Measurements from ENCODE around the gene INSC.
"Not testable (repeated sequence)": the region's sequence is repeated elsewhere in the genome, so short reads cannot be mapped to it uniquely, and the experiment has no call there.

The INSC gene, protein sequence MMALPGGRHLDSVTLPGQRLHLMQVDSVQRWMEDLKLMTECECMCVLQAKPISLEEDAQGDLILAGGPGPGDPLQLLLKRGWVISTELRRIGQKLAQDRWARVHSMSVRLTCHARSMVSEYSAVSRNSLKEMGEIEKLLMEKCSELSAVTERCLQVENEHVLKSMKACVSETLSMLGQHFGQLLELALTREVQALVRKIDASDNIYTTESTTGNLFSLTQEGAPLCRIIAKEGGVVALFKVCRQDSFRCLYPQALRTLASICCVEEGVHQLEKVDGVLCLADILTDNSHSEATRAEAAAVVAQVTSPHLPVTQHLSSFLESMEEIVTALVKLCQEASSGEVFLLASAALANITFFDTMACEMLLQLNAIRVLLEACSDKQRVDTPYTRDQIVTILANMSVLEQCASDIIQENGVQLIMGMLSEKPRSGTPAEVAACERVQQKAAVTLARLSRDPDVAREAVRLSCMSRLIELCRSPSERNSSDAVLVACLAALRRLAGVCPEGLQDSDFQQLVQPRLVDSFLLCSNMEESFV

DNA sequence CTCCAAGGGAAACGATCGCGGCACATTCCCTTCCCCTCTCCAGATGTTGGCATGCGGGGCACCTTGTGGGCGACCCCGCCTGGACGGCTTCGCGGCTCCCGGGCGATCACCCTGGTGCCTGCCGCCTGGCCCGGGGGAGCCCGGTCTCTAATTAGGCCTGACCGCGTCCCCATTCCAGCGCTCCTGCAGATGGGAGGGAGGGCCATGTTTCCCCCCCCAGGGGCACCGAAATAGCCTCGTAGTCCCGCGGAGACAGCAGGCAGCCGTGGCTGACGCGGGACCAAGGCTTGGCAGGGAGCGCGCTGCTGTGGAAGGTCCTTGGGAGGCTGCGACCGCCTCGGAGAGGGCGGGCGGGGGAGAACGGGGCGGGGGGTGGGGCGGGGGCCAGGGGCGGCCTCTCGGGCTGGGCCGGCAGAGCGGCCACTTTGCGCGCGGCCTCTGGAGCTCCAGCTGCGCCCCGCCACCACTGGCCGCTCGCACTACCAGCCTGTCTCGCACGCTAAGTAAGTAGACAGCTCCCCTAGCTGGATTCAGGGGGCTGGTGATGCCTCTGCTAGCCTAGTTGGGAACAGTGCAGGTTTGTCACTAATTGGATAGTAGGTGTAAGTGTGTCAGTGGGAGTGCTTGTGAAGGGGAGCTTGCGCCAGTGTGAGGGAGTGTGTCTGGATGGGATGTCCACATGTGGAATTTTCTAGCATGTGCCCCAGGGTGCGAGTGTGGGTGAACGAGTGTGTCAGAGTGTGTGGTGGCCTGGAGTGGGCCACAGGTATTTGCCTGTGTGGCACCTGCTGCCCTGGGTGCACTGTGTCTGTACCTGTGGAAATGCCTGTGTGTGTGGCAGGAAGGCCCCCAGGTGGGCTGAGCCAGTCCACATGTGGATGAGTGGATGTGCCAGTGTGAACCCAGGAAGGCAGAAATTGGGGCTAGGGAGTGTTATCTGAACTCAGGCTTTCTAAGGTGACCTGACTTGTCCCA lies at the start of gene INSC:
TSS of gene INSC (plus strand) at position 423 of the 975 bp plus-strand sequence. CDS start 34,252 bp downstream, outside the sequence.
- DNase-seq (ENCODE audit: low spot score) = no peak

DNA sequence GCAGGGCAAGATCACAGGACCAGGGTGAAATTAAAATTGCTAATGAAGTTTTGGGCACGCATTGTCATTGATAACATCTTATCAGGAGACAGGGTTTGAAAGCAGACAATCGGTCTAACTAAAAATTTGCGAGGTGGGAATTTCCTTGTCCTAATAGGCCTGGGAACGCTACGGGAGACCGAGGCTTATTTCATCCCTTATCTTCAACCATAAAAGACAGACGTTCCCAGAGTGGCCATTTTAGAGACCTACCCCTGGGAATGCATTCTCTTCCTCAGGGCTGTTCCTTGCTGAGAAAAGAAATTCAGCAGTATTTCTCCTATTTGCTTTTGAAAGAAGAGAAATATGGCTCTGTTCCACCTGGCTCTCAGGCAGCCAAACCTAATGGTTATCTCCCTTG lies 45.0 kb upstream of the INSC start:
- not testable (repeated sequence) for DNase-seq (ENCODE audit: low spot score)

DNA sequence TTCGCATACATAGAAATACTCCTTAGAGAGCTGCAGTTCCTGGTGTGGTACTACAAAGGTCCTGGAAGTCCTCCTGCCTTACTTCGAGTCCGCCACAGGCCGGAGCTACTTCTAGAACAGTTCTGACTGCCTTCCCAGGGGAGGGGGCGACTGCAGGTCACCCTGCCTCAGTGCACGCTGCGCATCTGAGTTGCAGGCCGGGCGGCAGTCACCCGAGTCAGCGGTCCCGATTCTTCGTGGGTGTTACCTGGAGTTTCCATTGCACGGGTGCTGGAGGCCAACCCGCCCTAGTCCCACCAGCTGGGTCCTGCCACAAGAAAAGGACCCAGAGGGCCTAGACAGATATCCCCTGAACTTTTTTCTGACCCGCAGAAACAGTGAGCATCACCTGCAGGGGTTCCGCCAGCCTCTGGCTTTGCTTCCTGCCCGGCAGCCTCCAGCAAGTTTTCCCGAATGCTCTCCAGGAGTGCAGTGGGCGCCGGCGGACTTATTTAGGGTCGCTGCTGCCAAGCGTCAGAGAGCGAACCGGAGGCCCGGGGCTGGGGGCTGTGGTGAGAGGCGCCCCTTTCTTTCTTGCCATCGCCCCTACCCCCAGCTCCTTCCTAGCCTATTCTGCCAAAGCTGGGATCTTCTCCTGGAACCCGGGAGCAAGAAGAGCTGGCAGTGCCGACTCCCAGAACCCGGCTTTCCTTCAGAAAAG lies 43.0 kb upstream of the INSC start:
- no peak for DNase-seq (ENCODE audit: low spot score)

DNA sequence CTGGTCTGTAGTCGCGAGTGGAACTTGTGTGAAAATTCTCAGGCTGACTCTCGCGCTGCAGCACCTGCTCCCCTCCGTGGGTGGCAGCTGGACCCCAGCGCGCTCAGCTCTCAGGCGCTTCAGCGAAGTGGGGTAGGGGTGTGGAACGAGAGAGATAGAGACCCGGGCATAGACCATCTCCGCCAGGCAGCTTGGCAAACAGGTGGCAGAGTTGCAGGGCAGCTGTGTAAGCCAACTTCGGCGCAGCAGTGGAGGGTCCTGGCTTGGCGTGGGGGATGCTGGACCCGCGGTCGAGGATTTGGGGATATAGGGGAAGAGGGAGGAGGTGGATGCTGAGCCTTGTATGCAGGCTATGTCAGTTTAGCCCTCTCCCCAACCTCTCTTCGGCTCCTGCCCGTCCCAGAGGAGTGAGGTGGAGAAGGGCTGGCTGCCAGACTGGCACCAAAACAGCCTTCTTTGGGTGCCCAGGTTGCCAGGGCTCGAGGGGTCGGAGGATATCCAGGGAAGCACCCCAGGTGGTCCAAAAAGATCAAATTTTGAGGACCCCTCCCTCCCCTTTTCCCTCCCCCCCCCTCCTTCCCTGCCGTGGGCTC lies 42.1 kb upstream of the INSC start:
- no peak for DNase-seq (ENCODE audit: low spot score)

DNA sequence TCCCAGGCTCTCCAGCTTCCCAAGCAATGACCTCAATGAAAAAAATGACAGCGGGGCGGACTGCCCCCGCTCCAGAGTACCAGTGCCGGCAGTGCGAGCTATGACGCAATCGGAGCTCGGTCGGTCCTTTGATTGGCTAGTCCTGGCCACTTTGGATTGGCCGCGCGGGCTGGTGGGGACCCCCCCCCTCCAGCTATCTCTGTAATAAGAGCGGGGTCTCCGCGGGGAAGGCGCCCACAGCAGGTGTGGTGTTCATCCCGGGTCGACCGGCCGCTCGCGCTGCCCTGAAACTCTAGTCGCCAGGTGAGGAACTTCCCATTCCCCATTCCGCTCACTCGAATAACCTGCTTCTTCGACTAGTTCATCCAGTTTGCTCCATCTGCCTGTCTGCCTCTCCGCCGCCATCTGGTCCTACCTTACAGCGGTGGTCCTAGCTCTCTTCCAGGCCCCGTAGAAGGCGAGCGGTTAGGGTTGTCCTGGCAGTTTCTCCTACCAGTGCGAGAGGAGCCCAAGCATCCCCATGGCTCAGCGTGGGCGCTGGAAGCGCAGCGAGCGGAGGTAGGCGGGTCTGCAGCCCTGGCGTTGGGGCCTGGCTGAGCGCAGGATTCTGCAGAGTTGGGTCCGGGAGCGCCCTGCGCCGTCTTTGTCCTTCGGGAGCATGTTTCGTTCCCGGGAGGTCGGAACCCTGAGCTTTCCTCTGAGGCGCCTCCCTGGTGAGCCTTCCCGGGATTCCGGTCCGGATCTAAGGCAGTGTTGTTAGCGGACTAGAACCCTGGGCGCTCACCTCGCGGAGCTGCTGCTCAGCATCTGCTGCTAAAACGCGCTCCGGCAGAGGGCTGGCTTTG lies 41.1 kb upstream of the INSC start, which contains the start of gene CALCB:
TSS of gene CALCB (plus strand) at position 233 of the 845 bp plus-strand sequence. CDS start 1,126 bp downstream, outside the sequence.
- DNase-seq (ENCODE audit: low spot score) = no peak

DNA sequence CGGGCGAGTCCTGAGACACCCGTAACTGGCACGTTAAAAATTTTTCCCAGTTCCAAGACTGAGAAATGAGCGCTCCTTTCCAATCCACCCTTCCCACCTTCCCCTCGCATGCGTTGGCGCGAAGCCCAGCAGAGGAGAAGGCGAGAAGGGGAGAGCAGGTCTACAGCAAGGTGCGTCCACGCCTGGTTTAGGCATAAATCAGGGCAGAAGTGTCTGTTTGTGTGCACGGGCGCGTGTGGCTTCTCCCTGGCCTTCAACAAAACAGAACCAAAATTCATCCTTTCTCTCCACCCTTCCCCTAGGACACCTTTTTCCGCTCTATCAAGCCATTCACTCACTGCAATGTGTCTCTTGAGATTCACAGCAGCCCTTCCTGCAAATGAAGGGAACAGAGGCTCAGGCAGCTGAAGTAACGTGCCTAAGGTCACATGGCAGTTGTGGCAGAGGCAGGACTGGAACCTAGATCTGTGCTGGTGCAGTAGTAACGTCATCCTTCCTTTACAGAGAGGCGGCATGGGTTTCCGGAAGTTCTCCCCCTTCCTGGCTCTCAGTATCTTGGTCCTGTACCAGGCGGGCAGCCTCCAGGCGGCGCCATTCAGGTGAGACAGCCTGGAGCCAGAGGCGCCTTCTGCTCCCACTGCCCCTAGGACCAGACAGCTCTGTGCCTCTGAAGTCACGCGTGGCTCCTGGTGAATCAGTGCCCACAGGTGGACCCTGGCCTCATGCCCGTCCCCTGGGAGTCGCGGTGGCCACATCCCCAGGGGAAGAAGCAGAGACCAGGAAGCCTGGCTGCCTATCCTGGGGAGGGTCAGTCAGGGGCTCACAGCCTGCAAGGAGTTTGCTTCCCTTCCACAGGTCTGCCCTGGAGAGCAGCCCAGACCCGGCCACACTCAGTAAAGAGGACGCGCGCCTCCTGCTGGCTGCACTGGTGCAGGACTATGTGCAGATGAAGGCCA lies 40.2 kb upstream of the INSC start:
- DNase-seq (ENCODE audit: low spot score) = peak; percentile 77

DNA sequence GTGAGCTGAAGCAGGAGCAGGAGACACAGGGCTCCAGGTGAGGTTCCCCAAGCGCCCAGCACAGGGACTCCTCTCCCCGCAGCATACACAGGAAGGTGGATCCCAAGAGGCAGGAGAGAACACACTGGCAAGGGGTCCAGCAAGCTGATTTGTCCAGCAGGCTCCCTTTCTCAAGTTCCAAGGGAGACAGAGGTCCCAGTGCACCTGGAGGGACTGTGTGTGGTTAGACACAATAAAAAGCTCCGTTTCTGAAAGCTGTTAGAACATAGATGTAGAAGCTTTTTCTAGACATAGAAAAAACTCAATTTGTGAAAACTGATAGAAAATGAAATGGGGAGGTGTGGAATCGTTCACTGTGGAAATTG lies 39.6 kb upstream of the INSC start:
- DNase-seq (ENCODE audit: low spot score) = no peak

DNA sequence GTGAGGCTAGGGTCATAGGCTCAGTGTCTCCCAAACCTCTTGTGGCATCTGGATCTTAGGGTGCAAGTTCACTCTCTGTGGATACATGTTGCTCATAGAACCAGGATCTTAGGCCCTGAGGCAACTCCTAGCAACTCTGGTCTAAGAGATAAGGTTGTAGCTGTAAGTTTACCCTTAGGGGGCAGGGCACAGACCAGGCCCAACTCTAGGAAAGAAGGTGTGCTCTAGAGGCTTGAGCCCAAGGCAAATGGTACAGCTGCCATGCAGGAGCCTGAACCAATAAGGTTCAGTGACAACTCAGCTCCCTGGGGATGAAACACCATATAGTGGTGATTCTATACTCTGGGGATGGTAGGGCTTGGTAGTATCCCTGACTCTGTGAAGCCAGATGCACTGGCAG lies 23.5 kb upstream of the INSC start:
- DNase-seq (ENCODE audit: low spot score) = no peak

DNA sequence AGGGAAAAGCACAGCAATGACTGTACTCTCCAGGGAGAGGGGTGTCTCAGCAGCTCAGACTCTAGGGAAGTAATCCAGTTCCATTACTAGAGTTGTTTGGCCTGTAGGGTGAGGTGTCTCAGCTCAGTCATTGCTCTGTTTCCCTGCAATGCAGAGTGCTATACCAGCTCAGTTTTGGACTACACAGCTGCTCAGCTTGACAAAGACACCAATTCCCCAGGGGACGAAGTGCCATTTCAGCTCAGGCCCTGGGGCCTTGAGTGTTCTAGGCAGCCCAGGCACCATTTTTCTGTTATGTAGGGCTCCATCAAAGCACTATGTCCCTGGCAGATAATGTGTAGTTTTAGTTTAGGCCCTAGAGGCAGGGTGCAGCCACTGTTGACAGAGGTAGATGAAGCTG lies 23.1 kb upstream of the INSC start:
- DNase-seq (ENCODE audit: low spot score) = no peak

DNA sequence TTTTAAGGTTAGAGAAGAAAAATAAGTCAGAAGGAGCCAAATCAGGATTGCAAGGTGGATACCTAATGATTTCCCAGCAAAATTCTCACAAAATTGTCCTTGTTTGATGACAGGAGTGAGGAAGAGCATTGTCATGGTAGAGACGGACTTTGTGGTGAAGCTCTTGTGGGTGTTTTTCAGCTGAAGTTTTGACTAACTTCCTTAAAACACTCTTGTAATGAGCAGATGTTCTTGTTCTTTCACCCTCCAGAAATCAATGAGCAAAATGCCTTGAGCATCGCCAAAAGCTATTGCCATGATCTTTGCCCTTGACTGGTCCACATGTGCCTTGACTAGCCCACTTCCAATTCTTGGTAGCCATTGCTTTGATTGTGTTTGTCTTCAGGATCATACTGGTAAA lies 21.3 kb upstream of the INSC start:
- DNase-seq (ENCODE audit: low spot score) = no peak

DNA sequence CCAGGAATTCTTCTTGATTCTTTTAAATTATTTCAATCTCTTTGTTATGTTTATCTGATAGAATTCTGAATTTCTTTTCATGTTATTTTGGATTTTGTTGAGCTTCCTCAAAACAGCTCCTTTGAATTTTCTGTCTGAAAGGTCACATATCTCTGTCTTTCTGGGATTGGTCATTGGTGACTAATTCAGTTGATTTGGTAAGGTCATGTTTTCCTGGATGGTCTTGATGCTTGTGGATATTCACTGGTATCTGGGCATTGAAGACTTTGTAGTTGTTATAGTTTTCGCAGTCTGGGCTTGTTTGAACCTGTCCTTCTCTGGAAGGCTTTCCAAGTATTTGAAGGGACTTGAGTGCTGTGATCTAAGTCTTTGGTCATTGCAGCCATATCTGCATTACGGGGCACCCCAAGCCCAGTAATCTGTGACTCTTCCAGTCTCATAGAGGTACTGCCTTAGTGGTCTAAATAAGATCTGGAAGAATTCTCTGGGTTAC lies 18.9 kb upstream of the INSC start:
- DNase-seq (ENCODE audit: low spot score) = no peak

DNA sequence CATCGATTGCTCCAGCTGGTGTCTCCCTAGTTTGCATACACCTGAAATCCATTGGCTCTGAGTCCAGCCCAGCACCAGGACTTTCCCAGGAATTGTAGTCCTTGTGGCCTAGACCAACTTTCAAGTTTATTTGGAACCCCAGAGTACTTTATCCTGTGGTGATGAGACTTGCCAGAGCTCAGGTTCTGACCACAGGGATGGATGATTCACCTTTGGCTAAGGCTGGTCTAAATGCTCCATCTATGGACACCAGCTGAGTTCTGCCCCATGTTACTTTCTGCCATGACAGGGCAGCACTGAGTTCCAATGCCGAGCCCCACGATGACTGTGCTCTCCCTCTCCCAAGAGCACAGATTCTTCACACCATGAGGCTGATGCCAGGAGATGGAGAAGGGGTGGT lies 17.3 kb upstream of the INSC start:
- DNase-seq (ENCODE audit: low spot score) = no peak

DNA sequence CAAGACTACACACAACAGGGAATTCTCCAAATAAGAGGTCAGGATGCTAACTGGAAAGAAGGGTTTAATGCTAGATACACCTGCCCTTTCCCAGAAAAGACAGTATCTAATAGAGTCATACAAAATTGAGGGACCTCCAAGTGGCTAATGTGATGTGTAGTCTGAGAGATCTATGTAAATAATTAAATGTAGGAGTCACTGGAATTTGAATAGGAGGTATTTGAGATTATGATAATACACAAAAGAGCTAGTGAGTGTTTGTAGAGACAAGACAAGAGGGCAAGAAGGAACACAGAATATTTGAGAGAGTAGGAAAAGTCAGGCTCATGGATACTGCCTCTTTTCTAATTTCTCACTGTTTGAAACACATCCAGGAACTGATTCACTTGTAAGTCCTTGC lies 15.5 kb upstream of the INSC start:
- no peak for DNase-seq (ENCODE audit: low spot score)

DNA sequence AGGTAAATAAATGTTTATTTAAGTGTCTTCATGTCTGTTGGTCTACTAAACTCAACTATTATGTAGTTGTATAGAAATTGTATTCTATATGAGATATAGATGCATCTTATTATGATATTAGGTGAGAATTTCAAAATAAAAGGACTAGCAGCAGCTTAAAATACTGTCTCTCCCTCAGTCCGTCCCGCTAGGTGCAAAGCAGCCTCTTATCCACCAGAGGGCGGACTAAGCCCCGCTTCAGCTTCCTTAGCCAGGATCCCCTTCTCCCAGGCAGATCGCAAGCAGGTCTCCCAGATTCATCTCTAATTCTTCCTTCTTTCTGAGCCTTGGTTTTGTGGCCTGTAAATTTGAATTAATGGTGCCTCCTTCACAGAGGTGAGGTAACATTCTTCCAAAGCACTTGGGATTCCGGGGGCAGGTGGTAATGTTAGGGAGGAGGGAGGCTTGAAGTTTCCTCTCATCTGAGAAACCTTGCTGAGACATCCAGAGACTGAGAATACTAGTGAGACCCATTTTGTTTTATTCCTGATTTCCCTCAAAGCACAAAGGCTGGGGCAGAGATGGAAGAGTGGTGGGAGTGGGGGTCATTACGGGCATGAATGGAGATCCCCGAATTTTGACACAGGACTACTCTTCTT lies 13.5 kb upstream of the INSC start:
- peak; percentile 40 for DNase-seq (ENCODE audit: low spot score)

DNA sequence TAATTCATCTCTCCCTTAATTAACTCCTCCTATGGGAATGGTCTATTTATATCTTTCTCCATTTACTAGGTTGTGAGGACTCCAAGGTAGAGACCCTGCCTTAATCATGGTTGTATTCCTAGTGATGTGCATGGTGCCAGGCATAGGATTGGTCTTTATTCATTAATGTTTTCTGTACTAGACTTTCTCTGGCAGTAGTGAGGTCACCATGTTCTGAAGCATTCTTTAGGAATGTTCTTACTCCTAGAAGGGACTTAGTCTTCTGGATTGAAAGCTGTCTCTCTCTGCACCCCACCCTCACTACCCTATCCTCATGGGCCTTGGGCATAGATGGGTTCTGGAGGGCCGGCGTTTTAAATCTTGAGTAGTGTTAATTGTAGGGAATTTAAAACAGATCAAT lies 10.6 kb upstream of the INSC start:
- DNase-seq (ENCODE audit: low spot score) = no peak

DNA sequence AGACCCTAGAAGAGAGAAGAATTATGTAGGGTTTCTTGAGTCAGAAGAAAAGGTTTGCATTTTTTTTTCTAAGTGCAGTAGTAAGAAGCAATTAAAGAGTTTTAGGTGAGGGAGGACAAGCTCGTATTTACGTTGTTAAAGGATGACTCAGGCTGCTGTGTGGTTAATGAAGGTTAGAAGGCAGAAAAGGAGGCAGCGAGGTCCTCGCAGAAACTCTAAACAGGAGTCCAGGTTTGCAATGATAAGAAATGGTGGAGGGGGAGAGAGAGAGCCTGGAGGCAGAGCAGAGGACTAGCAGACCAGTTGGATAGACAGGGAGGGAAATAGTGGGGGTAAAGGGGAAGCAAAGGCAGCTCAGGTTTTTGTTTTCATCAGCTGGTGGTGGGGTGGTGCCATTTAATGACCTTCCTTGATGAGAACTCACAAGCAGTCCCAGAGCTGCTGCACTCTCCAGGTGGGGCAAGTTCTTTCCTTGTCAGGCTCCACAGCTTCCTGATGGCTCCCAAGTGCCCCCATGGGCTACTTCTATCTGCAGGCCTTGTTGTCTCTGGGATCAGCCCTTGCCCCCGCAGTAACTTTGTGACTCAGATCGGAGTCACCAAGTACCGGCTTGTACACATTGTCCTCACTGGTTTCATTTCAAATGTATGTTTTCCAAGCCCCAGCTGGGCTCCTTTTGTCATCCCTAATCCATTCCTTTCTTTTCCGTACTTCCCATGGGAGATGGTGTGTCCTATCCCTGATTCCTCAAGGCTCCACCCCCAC lies 8.3 kb upstream of the INSC start:
- no peak for DNase-seq (ENCODE audit: low spot score)

DNA sequence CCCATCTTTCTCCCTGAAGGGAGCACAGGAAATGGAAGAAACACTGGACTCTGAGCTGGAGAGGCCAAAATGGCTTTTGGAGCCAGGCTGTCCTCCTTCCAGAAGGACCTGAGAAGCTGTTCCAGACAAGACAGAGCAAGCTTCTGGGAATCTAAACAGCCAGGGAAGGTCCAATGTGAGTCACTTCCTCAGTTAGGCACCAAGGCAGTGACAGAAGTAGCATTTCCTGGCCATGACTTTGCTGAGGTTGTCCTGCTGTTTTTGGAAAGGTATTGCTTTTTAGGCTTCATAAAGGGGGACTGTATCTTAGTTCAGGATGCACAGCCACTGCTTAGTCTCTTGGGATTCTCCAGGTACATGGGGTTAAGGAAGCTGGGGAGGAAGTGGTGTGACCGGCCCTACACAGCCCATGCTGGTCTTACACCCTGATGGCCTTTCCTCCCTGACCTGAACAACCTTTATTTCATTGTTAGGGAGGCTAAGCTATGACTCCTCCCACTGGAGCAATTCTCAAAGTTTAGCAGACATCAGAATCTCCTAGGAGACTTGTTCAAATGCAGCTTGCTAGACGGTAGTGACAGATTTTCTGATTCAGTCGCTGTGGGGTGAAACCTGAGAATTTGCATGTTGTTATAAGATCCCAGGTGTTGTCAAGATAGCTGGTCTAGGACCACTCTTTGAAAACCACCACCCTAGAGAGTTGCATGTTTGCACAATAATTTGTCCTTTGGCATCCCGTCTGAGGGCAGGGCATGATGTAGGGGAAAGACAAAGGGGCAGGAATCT lies 6.8 kb upstream of the INSC start:
- DNase-seq (ENCODE audit: low spot score) = no peak

All from CD4-positive, alpha-beta T cell treated with Interleukin-2 at 100 ng/mL for 4 hours (primary cell).